Heart left ventricle (tissue), 16 donors: ENCODE results near the gene JAGN1. TPM values are rescaled to one million over a fixed set of nuclear protein-coding genes. Genes with fewer than 3 reads are reported as not detected.
A peak's percentile ranks its signal among the peaks of the same experiment; 100 is the strongest.

Experiments used
- ATAC-seq, 4 donors: fragments of 200-7000 bp; cut with Tn5 transposase; one replicate each; pipeline ENCODE4 v1.9.1; 2020 to 2022; ENCODE audit warnings: moderate library complexity in 4 of 4, mild to moderate bottlenecking in 3 of 4, moderate number of reproducible peaks in 1 of 4
- DNase-seq, 5 donors: peaks; one replicate each; pipeline ENCODE4 v3.0.0-alpha.2; 2020
- H3K27ac ChIP-seq, 12 donors: fragments of 200-600 bp; sonication (generic) in 4 of 12; one replicate each; pipeline versions ENCODE4 v1.5.0 to v1.8.0; 2016 to 2022; ENCODE audit warnings: mild to moderate bottlenecking in 2 of 12
- H3K27me3 ChIP-seq, 9 donors: fragments of 200-600 bp; sonication (generic) in 2 of 9; one replicate each; pipeline versions ENCODE4 v1.5.1 to v1.8.0; 2016 to 2022; ENCODE audit warnings: mild to moderate bottlenecking in 3 of 9
- H3K36me3 ChIP-seq, 9 donors: fragments of 200-600 bp; sonication (generic) in 2 of 9; one replicate each; pipeline versions ENCODE4 v1.5.0 to v1.8.0; 2018 to 2022; ENCODE audit warnings: mild to moderate bottlenecking in 2 of 9
- H3K4me1 ChIP-seq, 12 donors: fragments of 200-600 bp; sonication (generic) in 4 of 12; one replicate each; pipeline versions ENCODE4 v1.5.0 to v1.8.0; 2016 to 2022; ENCODE audit warnings: mild to moderate bottlenecking in 3 of 12
- H3K4me3 ChIP-seq, 12 donors: fragments of 200-600 bp; sonication (generic) in 4 of 12; one replicate each; pipeline versions ENCODE4 v1.5.0 to v1.8.0; 2017 to 2022; ENCODE audit warnings: mild to moderate bottlenecking in 9 of 12, moderate library complexity in 4 of 12
- H3K9me3 ChIP-seq, 12 donors: fragments of 200-600 bp; sonication (generic) in 4 of 12; one replicate each; pipeline versions ENCODE4 v1.5.0 to v1.8.0; 2016 to 2022; ENCODE audit warnings: mild to moderate bottlenecking in 1 of 12
- CTCF ChIP-seq, 12 donors: fragments of 200-600 bp; sonication (generic) in 4 of 12; IDR thresholded peaks; one replicate each; pipeline versions ENCODE4 v1.5.0 to v1.8.0; 2018 to 2022; ENCODE audit warnings: antibody characterized with exemption in 12 of 12, mild to moderate bottlenecking in 5 of 12
- POLR2A ChIP-seq, 2 donors: fragments of 450-650 bp; IDR thresholded peaks; one replicate each; pipeline ENCODE4 v1.6.1; 2017; ENCODE audit warnings: antibody characterized with exemption in 2 of 2, mild to moderate bottlenecking in 2 of 2, moderate library complexity in 2 of 2
- WGBS, 4 donors: extraction: QIAGEN DNeasy Blood & Tissue Kit in 2 of 4; methylation state at CpG; one replicate each; pipeline versions ENCODE4 v1.1.5 to v1.1.7; 2013 to 2018; 5-methylcytosine and 5-hydroxymethylcytosine counted together
- intact Hi-C, 10 donors: fragments of 100-400 bp; cut with DNase I; formaldehyde crosslinking; loops; one replicate each; pipeline versions ENCODE4 v1.11.1 to v1.14.2; 2022
- long read RNA-seq, 3 donors: library from polyadenylated mRNA; unstranded; transcript quantifications; one replicate each; pipeline ENCODE4 v2.0.0, GENCODE V29; 2020 to 2021
- polyA plus RNA-seq, 2 donors: library from polyadenylated mRNA; stranded (reverse); fragments of 200-250 nt; gene quantifications; one replicate each; pipeline ENCODE4 v1.2.3, GENCODE V29; 2013
- total RNA-seq, 9 donors: library from RNA; depleted of rRNA in 2 of 9; stranded (reverse); fragments of >200 nt in 2 of 9; fragmentation: NEBNext Ultra II Directional in 3 of 9; extraction: Animal tissue kit (Norgen Biotek cat#: 25700) in 3 of 9; gene quantifications; one replicate each; pipeline versions ENCODE4 v1.1.0 to v1.2.4, GENCODE V29; 2016 to 2023
- donor health status: ischemic (EF 13 %, LVEDD 7.1; RV severe dilation, severe dysfunction).
- donor health status: healthy with polysubstance abuse.
- donor health status: DM: no; HTN: yes; CAD: no.
- donor health status: DM: no; HTN: no; CAD: no.
- donor health status: ischemic (EF 25% LVEDD 6.9; RV normal size, moderate dysfunction).
- donor health status: ischemic (EF 25% LVEDD 5.7; RV mildly dilated, moderate dysfunction).
- donor health status: healthy.
- donor health status: DM: yes; HTN: yes; CAD: no.
- donor health status: ischemic (EF 35%, LVEDD 5.7; RV mildly dilated, moderate dysfunction).
- donor health status: nonischemic (EF 11% LVEDD 7.7; RV severe dilation, severe dysfunction).
- donor health status: DM: yes; HTN: yes; CAD: no.
- donor health status: PGD.
- donor health status: ischemic (EF 29% LVEDD 5.4; RV normal size, mild dysfunction).
- donor health status: nonischemic (EF 23%, LVEDD 6.1; RV moderate dilation, normal function).

The JAGN1 gene
- 10 to 100 TPM; 15.1 to 40.3 (median 21.2) TPM for total RNA-seq
- 10 to 100 TPM; 20.8 to 77.3 TPM for polyA plus RNA-seq
- long read RNA-seq, donor 1, transcript JAGN1-201 (2 exons, 1,675 nt), result major isoform, 19 of 23 reads
- long read RNA-seq, donor 1, partial matches to known transcripts, result 0 of 23 reads
- long read RNA-seq, donor 1, other reads (novel, unspliced or antisense), result 2 of 23 reads
- long read RNA-seq, donor 2, transcript JAGN1-201 (2 exons, 1,675 nt), result major isoform, 56 of 58 reads
- long read RNA-seq, donor 2, partial matches to known transcripts, result 0 of 58 reads
- long read RNA-seq, donor 2, other reads (novel, unspliced or antisense), result 0 of 58 reads
- long read RNA-seq, donor 3, transcript JAGN1-201 (2 exons, 1,675 nt), result major isoform, 23 of 25 reads
- long read RNA-seq, donor 3, partial matches to known transcripts, result 0 of 25 reads
- long read RNA-seq, donor 3, other reads (novel, unspliced or antisense), result 1 of 25 reads

DNA sequence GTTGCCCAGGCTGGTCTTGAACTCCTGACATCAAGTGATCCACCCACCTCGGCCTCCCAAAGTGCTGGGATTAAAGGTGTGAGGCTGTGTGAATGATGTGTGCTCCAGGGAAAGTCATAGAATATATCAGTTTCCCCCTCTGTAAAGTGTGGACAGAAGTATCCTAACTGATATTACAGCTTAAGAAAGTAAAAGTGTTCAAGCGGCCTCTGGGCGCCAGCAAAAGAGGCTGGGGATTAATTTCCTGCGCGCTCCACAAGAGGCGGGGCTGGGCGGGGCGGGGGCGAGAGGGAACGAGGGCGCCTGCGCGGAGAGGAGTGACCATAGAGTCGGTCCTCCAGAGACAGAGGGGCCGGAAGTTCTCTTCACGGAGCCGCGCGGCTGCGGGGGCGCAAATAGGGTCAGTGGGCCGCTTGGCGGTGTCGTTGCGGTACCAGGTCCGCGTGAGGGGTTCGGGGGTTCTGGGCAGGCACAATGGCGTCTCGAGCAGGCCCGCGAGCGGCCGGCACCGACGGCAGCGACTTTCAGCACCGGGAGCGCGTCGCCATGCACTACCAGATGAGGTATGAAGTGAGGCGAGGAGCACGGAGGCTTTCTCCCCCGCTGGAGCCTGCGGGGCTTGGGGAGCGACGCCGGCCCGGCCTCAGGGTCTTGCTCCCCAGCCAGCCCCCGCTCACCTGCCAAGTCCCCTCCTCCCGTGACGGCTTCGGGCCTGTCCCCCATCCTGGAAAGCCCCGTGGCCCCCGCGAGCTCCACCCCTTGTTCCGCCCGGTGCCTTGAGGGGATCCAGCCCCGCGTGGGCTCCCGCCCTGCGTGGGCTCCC, at the start of gene JAGN1:
Gene JAGN1, plus strand, starts transcription at position 362 of the 823 bp plus-strand sequence. Its CDS starts 113 bp downstream, at position 475.
- peak; percentile 95 to 99 (median 98) for ATAC-seq
- DNase-seq, result peak; percentile 91 to 93 (median 92)
- no peaks in the 10 kb centered on the region for H3K9me3 ChIP-seq
- intact Hi-C loops, result loop anchor here in 2 of 10 donors (1.0 to 2.0 kb wide), 3 partner anchors 26 to 46 kb away; partner anchors contain the start of genes CRELD1 (in 1 of the 2), IL17RC (in 1 of the 2) and RPUSD3 (in 1 of the 2)
- H3K36me3 ChIP-seq, result peaks cover 0 to 24% (median 13%) of the 10 kb centered on the region in 9 donors
- TF ChIP-seq POLR2A (IDR thresholded peaks at IDR 0.05) (peak in 1 of 2 donors; percentile 88), CTCF (IDR thresholded peaks at IDR 0.05) (peak in 3 of 12 donors; percentile 19 to 24 (median 21))
- WGBS, 4 donors, result 0 to 1% (median 0%) methylated on average over 30 to 62 of the region's 62 CpGs
- peaks cover 0 to 27% (median 13%) of the 10 kb centered on the region in 12 donors for H3K4me1 ChIP-seq
- H3K4me3 ChIP-seq, result peak within 1 kb of the TSS; percentile 61 to 100 (median 94)
- H3K27ac ChIP-seq, result peak within 1 kb of the TSS; percentile 87 to 98 (median 96)
- no peaks in the 10 kb centered on the region for H3K27me3 ChIP-seq

- Histone ChIP-seq H3K9me3 (no peaks in the 10 kb centered on the region), H3K4me1 (peaks cover 0 to 30% (median 8%) of the 10 kb centered on the region in 12 donors), H3K36me3 (peaks cover 0 to 55% (median 41%) of the 10 kb centered on the region in 9 donors), H3K27me3 (no peaks in the 10 kb centered on the region), H3K4me3 (no peak overlapping the region), H3K27ac (no peak overlapping the region)
- ATAC-seq, result no peak
- no peak for DNase-seq
- 80 to 94% (median 82%) methylated on average over 8 of the region's 8 CpGs for WGBS, 4 donors
- no peak for TF ChIP-seq POLR2A (IDR thresholded peaks at IDR 0.05)
- TF ChIP-seq CTCF (IDR thresholded peaks at IDR 0.05), result no peak
- intact Hi-C loops, result loop anchor here in 2 of 10 donors (5.0 to 10.0 kb wide), 3 partner anchors 46 to 106 kb away; partner anchors contain the start of genes ARPC4 (in 1 of the 2), IL17RC (in 1 of the 2) and TADA3 (in 1 of the 2)
Measured at GRCh38 chr3:9841015-9841414, 49.4 kb upstream of the JAGN1 start.

DNA sequence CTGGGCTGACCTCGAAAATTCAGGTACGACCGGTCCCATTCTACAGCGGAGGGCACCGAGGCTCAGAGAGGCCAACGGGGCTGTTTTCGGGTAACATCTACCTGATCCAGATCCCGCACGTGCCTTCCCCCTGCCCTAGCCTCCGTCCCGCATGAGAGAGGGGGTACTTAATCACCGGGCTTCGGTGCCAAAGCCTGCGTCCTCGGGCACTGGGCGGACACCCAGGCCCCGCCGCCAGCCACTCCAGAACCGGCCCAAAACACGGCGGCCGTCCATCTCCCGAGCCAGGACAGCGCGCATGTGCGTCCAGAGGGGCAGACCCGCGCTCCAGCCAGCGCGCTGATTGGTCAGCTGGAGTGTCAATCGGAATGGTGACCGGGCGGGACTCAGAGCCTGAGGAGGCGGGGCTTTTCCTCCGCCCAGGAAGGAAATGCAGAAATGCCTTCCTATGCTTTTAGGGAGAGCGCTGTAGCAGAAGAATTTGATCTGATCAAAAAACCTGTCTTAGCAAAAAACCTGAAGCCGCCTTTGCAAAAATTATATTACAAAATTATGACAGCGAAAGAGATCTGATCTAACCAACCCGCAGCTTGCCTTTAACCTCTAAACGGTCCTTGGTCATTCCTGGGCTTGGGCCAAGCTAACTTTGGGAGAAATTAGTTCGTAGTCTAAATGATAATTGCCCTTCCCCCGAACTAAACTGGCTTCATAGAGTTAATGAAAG, 46.5 kb upstream of the JAGN1 start, which contains the start of gene RPUSD3:
Gene RPUSD3, minus strand, starts transcription at position 294 of the 724 bp plus-strand sequence. Its CDS starts 18 bp downstream, at position 276.
- H3K27ac ChIP-seq, result peak within 1 kb of the TSS; percentile 43 to 87 (median 86)
- ATAC-seq, result peak; percentile 99 to 100 (median 99)
- H3K4me3 ChIP-seq, result peak within 1 kb of the TSS; percentile 43 to 94 (median 76)
- no peaks in the 10 kb centered on the region for H3K27me3 ChIP-seq
- WGBS, 4 donors, result 0% methylated on average over 34 to 42 of the region's 42 CpGs
- H3K4me1 ChIP-seq, result peaks cover 0 to 21% (median 8%) of the 10 kb centered on the region in 12 donors
- DNase-seq, result peak; percentile 98 to 100 (median 99)
- no peaks in the 10 kb centered on the region for H3K9me3 ChIP-seq
- H3K36me3 ChIP-seq, result peaks cover 0 to 33% (median 30%) of the 10 kb centered on the region in 9 donors
- intact Hi-C loops, result loop anchor here in 3 of 10 donors (2.0 to 10.0 kb wide), 5 partner anchors 47 to 103 kb away; partner anchors contain the start of genes ARPC4 (in 2 of the 3), TADA3 (in 2 of the 3), IL17RC (in 1 of the 3) and JAGN1 (in 1 of the 3)
- TF ChIP-seq CTCF (IDR thresholded peaks at IDR 0.05) (no peak), POLR2A (IDR thresholded peaks at IDR 0.05) (peak in 1 of 2 donors; percentile 87)
